Prostate gland (tissue), 2 donors: Measurements from ENCODE around the gene ARL8B. TPM values are rescaled to one million over a fixed set of nuclear protein-coding genes. Genes with fewer than 3 reads are reported as not detected.

Experiments used
- DNase-seq: peaks from one replicate; pipeline ENCODE4 v3.0.0-alpha.2; 2019; ENCODE audit warnings: low spot score
- H3K27ac ChIP-seq, 2 donors: fragments of 200-600 bp; sonication (generic); 2 replicates each; pipeline ENCODE4 v1.5.1; 2017 to 2019
- H3K27me3 ChIP-seq: fragments of 200-600 bp; sonication (generic); replicated peaks from 2 replicates; pipeline ENCODE4 v1.5.1; 2019; ENCODE audit not compliant: insufficient read depth
- H3K36me3 ChIP-seq, 2 donors: fragments of 200-600 bp; sonication (generic); 1 replicate in 1 of 2; 2 replicates in 1 of 2; pipeline versions ENCODE4 v1.5.1 to v1.8.1; 2017 to 2019
- H3K4me1 ChIP-seq: fragments of 200-600 bp; sonication (generic); replicated peaks from 2 replicates; pipeline ENCODE4 v1.5.1; 2019
- H3K4me3 ChIP-seq, 2 donors: fragments of 200-600 bp; sonication (generic); 2 replicates each; pipeline ENCODE4 v1.5.1; 2017 to 2019
- H3K9me3 ChIP-seq: fragments of 200-600 bp; sonication (generic); 2 replicates; pipeline ENCODE4 v1.5.1; 2017
- POLR2A ChIP-seq: fragments of 450-650 bp; IDR thresholded peaks from one replicate; pipeline ENCODE4 v1.6.1; 2016; ENCODE audit warnings: antibody characterized with exemption, mild to moderate bottlenecking
- POLR2AphosphoS5 ChIP-seq: sonication (generic); formaldehyde crosslinking; IDR thresholded peaks from one replicate; pipeline ENCODE4 v1.6.1; 2017; ENCODE audit warnings: antibody characterized with exemption
- WGBS: methylation state at CpG from one replicate; pipeline ENCODE4 v1.1.5; 2018; 5-methylcytosine and 5-hydroxymethylcytosine counted together
- intact Hi-C: fragments of 100-400 bp; cut with DNase I; formaldehyde crosslinking; loops from one replicate; pipeline ENCODE4 v1.14.2; 2022
- total RNA-seq, 2 donors: library from RNA; depleted of rRNA; stranded (reverse); fragments of >200 nt; gene quantifications; one replicate each; pipeline ENCODE4 v1.1.0, GENCODE V29; 2016
- TF ChIP-seq, protein P1 (sequence below), 4 experiments: fragments of 200-600 bp in 2 of 4; fragments of 450-650 bp in 2 of 4; sonication (generic) in 2 of 4; IDR thresholded peaks; 1 replicate in 3 of 4; 2 replicates in 1 of 4; pipeline ENCODE4 v1.5.1; 2016 to 2019; ENCODE audit warnings: antibody characterized with exemption in 4 of 4, mild to moderate bottlenecking in 2 of 4, moderate library complexity in 2 of 4

The ARL8B gene
- total RNA-seq, 2 donors from 2014 or later: 42.9 to 43.1 TPM

DNA sequence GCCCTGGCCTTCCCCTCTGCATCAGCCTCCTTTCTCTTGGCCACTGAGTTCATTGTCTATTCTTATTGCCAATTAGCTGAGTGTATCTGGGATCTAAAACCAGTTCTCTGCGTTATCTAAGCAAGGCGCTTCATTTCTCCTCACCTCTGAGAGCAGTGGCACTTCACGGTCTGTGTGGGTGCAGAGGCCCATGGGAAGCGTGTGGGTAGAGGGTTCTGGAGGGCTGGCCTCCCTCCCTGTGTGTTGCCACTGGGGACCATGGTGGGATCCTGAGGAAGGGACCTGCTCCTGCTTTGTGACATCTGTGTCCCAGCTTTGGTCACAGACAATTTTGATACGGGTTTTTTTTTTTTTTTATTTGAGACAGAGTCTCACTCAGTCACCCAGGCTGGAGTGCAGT lies 98.1 kb downstream of the ARL8B start:
- Histone ChIP-seq H3K9me3 (no peaks in the 10 kb centered on the region), H3K27ac (no peak overlapping the region), H3K27me3 (no peaks in the 10 kb centered on the region), H3K4me1 (peaks cover 8% of the 10 kb centered on the region), H3K4me3 (no peak overlapping the region), H3K36me3 (peaks cover 0 to 6% of the 10 kb centered on the region in 2 donors)
- 57% methylated on average over 5 of the region's 5 CpGs for WGBS
- DNase-seq: no peak
- TF ChIP-seq, protein P1, sequence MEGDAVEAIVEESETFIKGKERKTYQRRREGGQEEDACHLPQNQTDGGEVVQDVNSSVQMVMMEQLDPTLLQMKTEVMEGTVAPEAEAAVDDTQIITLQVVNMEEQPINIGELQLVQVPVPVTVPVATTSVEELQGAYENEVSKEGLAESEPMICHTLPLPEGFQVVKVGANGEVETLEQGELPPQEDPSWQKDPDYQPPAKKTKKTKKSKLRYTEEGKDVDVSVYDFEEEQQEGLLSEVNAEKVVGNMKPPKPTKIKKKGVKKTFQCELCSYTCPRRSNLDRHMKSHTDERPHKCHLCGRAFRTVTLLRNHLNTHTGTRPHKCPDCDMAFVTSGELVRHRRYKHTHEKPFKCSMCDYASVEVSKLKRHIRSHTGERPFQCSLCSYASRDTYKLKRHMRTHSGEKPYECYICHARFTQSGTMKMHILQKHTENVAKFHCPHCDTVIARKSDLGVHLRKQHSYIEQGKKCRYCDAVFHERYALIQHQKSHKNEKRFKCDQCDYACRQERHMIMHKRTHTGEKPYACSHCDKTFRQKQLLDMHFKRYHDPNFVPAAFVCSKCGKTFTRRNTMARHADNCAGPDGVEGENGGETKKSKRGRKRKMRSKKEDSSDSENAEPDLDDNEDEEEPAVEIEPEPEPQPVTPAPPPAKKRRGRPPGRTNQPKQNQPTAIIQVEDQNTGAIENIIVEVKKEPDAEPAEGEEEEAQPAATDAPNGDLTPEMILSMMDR (IDR thresholded peaks at IDR 0.05): no peak
- no peak for TF ChIP-seq POLR2AphosphoS5
- no peak for TF ChIP-seq POLR2A
- intact Hi-C loops: no loop called here

DNA sequence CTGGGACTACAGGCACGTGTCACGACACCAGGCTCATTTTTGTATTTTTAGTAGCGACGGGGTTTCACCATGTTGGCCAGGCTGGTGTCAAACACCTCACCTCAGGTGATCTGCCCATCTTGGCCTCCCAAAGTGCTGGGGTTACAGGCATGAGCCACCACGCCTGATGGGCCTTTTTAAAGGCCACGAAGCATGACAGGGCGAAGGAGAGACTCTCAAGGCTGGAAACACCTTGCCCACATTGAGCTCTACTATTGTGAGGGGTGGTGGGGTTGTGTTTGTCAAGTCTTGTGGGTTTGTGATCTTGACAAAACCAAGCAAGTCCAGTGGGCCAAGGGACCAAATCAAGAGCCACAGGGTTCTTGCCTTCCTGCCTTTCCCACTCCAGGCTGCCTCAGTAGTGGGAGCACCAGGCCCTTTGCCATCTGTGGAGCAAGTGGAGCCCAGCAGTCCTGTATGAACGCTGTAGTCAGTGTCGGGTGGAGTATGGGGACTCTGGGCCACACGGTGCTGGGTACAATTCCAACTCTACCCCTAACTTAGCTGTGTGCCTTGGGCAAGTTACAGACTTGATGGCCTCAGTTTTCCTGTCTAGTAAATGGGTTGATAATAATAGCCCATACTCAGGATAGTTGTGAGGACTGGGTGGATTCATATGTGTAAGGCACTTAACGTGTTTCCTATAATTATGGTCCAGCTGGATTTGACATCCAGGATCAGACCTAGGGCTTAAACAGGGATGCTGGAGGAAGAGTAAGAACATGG lies 98.8 kb downstream of the ARL8B start:
- TF ChIP-seq, protein P1 (IDR thresholded peaks at IDR 0.05): no peak
- WGBS: 84% methylated on average over 11 of the region's 11 CpGs

DNA sequence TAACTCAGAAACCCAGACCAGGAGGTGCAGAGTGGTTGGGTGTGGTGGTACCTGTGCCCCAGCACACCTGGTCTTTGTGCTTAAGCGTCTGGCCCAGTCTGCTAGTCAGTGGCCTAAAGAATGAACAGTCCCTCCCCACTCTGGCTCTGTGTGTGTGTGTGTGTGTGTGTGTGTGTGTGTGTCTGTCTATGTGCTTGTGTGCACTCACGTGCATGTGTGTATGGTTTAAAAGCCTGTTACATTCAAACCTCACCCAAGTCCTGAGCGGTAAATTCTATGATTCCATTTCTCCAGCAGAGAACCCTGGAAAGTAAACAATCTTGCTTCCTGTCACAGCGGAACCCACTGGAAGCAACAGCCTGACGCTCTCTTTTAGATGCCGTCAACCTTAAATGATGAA lies 99.6 kb downstream of the ARL8B start:
- no peak for DNase-seq
- no peak overlapping the region for H3K4me3 ChIP-seq
- H3K9me3 ChIP-seq: no peaks in the 10 kb centered on the region
- intact Hi-C loops: no loop called here
- H3K27ac ChIP-seq: no peak overlapping the region
- 40% methylated on average over 6 of the region's 6 CpGs for WGBS
- peaks cover 8% of the 10 kb centered on the region for H3K4me1 ChIP-seq
- no peaks in the 10 kb centered on the region for H3K36me3 ChIP-seq
- TF ChIP-seq, protein P1 (IDR thresholded peaks at IDR 0.05): no peak
- TF ChIP-seq POLR2AphosphoS5 (no peak), POLR2A (no peak)
- H3K27me3 ChIP-seq: no peaks in the 10 kb centered on the region

More for the DNA sequence above, 98.8 kb downstream of the ARL8B start:
- intact Hi-C loops: no loop called here
- peaks cover 8% of the 10 kb centered on the region for H3K4me1 ChIP-seq
- no peaks in the 10 kb centered on the region for H3K27me3 ChIP-seq
- H3K9me3 ChIP-seq: no peaks in the 10 kb centered on the region
- DNase-seq: no peak
- peaks cover 0 to under 1% of the 10 kb centered on the region in 2 donors for H3K36me3 ChIP-seq
- H3K27ac ChIP-seq: no peak overlapping the region
- H3K4me3 ChIP-seq: no peak overlapping the region

DNA sequence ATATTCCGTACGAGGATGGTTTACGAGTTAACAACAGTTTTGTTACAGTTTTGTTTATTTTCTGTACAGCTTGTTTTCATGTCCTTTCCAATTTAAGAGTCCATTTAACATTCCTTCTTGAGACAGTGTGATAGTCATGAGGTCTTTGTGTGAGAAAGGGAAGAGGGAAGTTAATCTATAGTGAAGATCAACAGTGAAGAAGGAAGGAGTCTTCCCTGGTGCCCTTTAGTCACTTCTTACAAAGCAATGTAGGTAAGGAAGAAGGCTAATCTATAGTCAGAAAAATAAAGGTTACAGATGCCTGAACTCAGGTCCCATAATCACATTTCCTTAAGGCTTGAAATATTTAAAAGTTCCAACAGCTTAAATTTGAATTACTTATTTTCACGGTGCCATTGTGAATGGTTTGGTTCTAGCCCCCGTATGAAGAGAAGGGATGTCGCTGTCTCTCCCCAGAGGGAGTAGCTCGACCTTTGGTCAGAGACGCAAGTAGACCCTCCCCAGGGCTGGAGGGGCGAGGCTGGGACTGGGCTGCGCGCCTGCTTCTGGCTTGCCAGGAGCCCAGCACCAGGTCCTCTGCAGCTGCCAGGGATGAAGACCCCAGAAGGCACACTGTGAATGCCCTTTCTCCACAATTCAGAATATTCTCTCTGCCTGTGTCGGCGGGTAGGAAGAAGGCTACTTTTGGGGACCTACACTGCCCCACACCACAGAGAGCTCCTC lies 100.4 kb downstream of the ARL8B start:
- no peak overlapping the region for H3K4me3 ChIP-seq
- H3K4me1 ChIP-seq: peaks cover 8% of the 10 kb centered on the region
- WGBS: 79% methylated on average over 13 of the region's 13 CpGs
- TF ChIP-seq POLR2AphosphoS5: no peak
- no peak for TF ChIP-seq POLR2A
- TF ChIP-seq, protein P1 (IDR thresholded peaks at IDR 0.05): no peak
- no peak overlapping the region for H3K27ac ChIP-seq
- no peaks in the 10 kb centered on the region for H3K27me3 ChIP-seq
- H3K9me3 ChIP-seq: no peaks in the 10 kb centered on the region
- DNase-seq: no peak
- H3K36me3 ChIP-seq: no peaks in the 10 kb centered on the region
- intact Hi-C loops: no loop called here
